GM19372 (cell line): Measurements from ENCODE around the gene SNRPB.
A peak's percentile ranks its signal among the peaks of the same experiment; 100 is the strongest.

Experiments used
- ATAC-seq: cut with Tn5 transposase; IDR thresholded peaks from one replicate; pipeline ENCODE4 v1.9.1; 2021; ENCODE audit warnings: mild to moderate bottlenecking, low read depth, moderate library complexity; ENCODE audit not compliant: unreplicated experiment

The SNRPB gene

GRCh38 chr20:2475850-2476741 lies 5.5 kb upstream of the SNRPB start:
- ATAC-seq, result no peak

- no peak for ATAC-seq
Measured at GRCh38 chr20:2473516-2473915, 2.9 kb upstream of the SNRPB start.

GRCh38 chr20:2469991-2470422 lies 582 bp downstream of the SNRPB start:
- ATAC-seq, result peak; percentile 26

DNA sequence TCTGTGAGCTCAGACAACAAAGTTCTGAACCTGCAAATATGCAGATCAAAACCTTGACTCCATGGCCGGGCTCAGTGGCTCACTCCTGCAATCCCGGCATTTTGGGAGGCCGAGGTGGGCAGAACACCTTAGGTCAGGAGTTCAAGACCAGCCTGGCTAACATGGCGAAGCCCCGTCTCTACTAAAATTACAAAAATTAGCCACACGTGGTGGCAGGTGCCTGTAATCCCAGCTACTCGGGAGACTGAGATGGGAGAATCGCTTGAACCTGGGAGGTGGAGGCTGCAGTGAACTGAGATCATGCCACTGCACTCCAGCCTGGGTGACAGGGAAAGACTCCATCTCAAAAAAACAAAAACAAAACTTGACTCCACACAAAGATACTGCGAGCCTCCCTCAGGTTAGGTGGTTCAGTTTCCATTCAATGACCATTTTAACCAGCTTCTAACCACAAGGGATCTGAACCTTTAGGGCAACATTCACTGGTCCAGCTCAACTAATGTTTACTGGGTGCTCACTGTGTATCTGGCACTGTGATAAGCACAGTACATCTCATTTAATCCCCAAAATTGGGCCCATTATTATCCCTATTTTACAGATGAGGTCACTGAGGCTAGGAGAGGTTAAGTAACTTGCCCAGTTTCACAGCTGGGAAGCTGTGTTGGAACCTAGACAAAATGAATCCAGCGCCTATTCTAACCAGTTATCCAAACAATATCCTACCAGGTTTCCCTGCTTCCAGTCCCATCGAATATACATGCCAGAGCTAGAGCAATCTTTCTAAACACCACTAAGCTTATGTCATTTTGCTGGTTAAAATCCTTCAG lies 1.8 kb downstream of the SNRPB start:
- ATAC-seq, result no peak

- no peak for ATAC-seq
Measured at GRCh38 chr20:2467412-2467811, 3.2 kb downstream of the SNRPB start.

DNA sequence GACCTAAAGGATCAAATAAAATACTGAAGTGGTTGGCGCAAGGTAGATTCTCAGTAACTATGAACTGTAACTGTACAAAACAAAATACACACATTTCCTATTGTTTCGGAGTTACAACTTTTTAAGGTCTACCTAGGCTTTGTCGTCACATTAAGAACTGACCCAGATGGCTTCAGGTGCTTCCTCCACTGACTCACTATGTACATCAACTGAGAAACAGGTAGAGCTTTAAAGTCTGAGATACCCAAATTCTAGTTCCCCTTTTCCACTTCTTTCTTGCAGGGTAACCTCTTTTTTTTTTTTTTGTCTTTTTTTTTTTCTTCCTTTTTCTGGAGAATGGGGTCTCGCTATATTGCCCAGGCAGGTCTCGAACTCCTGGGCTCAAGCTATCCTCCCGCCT lies 5.5 kb downstream of the SNRPB start:
- ATAC-seq, result no peak

GRCh38 chr20:2463616-2464365 lies 6.8 kb downstream of the SNRPB start:
- no peak for ATAC-seq

GRCh38 chr20:2462484-2462883 lies 8.1 kb downstream of the SNRPB start:
- no peak for ATAC-seq

GRCh38 chr20:2460752-2461424 lies 9.7 kb downstream of the SNRPB start:
- ATAC-seq, result no peak

DNA sequence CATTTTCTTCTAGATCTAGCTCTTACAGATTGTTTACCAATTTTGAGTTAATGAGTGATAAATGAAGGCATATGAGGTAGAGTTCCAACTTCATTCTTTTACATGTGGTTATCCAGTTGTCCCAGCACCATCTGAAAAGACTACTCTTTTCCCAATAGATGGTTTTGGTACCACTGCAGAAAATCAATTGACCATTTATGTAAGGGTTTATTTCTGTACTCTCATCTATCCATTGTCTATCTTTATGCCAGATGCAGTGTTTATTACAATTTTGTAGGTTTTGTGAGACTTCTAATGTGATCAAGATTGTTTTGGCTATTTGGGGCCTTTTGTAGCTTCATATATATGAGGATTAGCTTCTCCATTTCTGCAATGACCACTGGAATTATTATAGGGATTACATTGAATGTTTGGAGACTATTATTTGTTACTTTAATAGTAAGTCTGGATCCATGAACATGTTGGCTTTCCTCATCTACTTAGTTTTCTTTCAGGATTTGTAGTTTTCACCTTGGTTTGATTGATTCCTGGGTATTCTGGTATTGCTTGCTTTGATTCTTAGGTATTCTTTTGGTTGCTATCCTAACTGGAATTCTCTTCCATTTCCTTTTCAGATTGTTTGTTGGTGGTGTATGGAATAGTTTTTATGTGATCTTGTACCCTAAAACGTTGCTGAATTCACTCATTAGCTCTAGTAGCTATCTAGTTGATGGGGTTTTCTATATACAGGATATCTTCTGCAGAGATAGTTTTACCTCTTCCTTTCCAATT lies 10.4 kb downstream of the SNRPB start:
- ATAC-seq, result no peak

GRCh38 chr20:2458919-2459499 lies 11.6 kb downstream of the SNRPB start:
- no peak for ATAC-seq

DNA sequence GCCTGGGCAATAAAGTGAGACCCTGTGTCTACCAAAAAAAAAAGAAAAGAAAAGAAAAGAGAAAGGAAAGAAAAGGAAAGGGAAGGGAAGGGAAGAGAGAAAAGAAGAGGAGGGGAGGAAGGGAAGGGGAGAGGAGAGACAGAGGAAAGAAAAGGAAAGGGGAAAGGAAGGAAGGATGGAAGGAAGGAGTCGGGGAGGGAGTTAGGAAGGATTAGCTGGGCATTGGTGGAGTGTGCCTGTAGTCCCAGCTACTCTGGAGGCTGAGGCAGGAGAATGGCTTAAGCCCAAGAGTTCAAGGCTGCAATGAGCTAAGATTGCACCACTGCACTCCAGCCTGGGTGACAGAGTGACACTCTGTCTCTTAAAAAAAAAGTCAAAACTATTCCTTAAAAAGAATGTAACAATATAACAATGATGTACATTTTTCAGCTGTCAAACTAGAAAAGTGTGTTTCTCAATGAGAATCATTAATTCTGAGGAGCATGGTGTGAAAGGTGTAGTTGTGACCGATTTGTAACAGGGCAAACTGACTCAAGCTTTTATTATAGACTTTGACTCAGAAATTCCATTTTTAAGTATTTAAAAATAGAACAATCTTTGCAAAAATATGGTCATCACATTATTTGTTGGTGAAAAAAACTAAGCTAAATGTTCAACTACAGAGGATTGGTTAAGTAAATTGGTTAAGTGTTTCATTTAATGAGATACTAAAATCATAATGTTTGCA lies 14.7 kb downstream of the SNRPB start:
- no peak for ATAC-seq

GRCh38 chr20:2453792-2454191 lies 16.8 kb downstream of the SNRPB start:
- ATAC-seq, result no peak

DNA sequence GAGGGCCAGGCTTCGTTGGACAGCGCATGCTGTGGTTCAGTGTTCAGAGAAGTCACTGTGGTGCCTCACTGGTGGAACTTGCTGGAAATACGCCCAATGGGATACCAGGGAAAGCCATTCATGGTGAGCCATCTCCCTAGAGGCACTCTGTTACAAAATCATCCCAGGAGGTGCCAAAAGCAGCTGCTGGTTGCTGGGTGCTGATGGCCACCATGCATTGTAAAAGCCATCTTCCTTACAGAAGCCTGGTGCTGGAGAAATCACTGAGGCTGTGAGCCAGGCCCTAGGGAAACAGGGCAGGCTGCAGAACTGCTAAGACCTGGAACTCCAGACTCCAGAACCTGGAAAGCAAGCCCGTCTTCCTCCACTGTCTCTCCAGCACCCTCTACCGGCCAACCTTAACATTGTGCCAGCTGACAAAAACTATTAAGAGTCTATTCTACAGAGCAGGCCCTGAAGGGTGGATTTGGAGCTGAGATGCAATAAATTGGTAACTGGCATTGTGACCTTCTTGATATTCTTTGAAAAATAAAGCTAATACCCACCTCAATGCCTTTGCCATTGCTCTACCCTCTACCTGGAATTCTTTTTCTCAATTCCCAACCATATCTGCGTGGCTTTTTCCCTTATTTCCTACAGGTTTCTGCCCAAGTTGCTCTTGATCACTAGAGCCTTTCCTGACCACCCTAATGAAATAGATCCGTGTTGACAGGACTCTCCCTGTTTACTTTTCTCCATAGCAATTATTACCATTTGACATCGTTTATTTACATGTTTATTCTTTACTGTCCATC lies 18.5 kb downstream of the SNRPB start:
- no peak for ATAC-seq

GRCh38 chr20:2451422-2451821 lies 19.2 kb downstream of the SNRPB start:
- ATAC-seq, result no peak

DNA sequence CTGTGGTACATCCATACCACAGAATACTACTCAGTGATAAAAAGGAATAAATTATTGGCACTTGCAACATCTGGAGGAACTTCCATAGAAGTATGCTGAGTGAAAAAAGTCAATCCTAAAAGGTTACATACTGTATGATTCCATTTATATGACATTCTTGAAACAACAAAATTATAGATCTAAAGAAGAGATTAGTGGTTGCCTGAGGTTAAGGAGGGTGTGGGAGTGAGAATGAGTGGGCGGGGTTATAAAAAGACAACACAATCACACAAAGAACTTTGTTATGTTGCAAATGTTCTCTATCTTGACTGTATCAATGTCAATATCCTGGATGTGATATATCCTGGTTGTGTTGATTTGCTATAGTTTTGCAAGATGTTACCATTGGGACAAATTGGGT lies 21.2 kb downstream of the SNRPB start:
- ATAC-seq, result no peak

DNA sequence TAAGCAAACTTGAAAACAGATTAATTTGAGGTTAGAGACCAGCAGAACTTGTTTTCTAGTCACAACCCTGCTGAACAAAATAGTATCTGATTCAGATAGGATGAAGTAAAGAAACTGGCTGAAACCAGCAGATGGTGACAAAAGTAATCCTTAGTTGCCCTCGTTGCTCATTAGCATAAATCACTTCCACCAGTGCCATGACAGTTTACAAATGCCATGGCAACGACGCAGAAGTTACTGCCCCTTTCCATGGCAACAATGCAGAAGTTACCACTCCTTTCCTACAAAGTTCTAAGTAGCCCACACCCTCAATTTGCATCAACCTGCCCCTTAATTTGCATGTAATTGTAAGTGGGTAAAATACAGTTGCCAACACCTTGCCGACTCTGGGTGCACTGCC lies 23.7 kb downstream of the SNRPB start:
- no peak for ATAC-seq

GRCh38 chr20:2431185-2431584 lies 39.4 kb downstream of the SNRPB start:
- ATAC-seq, result no peak
